Stimulated activated CD8-positive, alpha-beta memory T cell treated with anti-CD3 and anti-CD28 coated beads, Interleukin-2, amount 100 ng/mL, for 48 hours (primary cell): Measurements from ENCODE around the gene AHI1.

ENCODE experiments used
- DNase-seq, 2 donors: peaks; one replicate each; pipeline ENCODE4 v3.0.0-alpha.2; 2020; ENCODE audit warnings: low read depth in 2 of 2

Gene AHI1

DNA sequence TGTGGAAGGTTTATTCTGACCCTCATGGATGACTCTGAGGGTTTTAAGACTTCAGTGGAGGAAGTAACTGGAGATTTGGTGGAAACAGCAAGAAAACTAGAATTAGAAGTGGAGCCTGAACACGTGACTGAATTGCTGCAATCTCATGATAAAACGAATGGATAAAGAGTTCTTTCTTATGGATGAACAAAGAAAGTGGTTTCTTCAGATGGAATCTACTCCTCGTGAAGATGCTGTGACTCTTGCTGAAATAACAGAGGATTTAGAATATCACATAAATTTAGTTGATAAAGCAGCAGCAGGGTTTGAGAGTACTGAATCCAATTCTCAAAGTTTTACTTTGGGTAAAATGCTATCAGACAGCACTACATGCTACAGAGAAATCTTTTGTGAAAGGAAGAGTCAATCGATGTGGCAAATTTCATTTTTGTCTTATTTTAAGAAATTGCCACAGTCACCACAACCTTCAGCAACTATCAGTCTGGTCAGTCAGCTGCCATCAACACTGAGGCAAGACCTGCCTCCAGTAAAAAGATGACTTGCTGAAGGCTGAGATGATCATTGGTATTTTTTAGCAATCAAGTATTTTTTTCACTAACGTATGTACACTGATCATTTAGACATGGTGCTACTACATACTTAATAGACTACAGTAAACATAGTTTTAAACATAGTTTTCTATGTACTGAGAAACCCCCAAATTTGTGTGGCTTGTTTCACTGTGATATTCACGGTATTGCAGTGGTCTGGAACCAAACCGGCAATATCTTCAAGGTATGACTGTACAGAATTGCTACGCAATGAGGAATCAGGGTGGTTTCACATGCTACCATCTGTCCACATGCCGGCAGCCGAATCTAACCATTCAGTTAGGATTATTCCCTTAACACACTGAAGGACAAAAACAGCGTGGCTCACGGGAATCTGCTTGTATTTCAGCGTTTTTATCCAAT is 167.4 kb downstream of the AHI1 start:
- DNase-seq: no peak

DNA sequence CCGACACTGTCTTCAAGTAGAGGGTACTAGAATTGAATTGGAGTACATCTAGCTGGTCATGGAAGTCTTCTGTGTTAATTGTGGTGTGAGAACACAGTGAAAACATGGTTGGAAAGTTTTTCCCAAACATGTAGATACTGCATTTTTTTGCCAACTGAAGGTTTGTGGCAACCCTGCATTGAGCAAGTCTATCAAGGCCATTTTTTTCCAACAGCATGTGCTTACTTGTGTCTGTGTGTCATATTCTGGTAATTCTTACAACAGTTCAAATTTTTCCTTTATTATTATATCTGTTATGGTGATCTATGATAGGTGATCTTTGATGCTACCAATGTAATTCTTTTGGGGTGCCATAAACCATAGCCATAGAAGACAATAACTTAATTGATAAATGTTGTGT is 169.4 kb downstream of the AHI1 start:
- DNase-seq: no peak

DNA sequence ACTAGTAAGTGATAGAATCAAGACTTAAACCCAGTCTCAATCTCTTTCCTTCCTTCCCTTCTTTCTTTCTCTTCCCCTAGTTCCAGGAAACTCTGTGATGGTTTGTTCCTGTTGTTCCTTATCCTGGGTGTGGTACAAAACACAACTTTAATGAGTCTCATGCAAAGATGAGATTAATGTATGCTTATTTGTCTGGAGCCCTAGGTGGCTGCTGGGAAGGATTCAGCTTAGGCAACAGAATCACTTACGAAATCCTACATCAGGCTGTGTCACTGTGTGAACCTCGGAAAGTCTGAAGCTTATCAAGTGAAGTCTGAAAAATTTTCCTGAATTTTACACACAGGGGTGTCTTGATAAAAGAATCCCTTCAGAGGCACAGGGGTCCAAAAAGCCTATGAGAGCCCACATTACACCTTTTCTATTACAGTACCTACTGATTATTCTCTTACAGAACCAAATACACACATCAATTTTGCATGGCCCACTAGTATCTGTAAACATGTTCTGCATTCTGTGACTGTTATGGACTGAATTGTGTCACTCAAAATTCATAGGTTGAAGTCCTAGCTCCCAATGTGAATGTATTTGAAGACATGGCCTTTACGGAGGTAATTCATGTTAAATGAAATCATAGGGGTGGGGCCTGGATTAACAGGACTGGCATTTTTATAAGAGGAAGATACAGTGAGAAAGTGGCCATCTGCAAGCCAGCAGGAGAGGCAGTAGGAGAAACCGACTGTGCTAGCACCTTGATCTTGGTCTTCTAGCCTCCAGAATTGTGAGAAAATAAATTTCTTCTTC is 171.7 kb downstream of the AHI1 start:
- DNase-seq: no peak

DNA sequence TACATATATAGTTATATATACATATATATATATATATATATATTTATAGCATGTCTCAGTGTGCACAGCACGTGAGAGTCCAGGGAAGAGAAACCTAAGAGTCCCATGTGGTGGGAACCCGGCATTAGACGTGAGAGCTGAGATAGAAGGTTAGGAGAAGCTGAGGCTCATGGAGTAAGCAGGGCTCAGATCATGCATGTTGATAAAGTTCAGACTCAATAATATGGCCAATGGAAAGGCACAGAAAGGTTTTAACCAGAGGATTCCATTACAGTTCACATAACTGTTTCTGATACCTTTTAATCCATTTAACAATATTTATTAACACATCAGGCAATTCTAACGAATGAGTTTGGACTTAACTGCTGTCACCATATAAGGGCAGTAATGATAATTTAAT is 173.0 kb downstream of the AHI1 start:
- DNase-seq: no peak

DNA sequence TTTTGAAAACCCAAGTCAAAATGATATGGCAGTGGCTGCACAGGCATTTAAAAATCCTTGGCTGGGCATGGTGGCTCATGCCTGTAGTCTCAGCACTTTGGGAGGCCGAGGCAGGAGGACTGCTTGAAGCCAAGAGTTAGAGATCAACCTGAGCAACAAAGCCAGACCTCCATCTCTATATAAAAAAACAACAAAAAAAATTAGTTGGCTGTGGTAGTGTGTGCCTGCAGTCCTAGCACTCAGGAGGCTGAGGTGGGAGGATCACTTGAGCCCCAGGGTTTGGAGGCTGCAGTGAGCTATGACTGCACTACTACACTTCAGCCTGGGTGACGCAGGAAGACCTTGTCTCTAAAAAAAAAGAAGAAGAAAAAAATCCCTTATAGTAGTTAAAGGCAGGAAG is 173.6 kb downstream of the AHI1 start:
- DNase-seq: no peak

DNA sequence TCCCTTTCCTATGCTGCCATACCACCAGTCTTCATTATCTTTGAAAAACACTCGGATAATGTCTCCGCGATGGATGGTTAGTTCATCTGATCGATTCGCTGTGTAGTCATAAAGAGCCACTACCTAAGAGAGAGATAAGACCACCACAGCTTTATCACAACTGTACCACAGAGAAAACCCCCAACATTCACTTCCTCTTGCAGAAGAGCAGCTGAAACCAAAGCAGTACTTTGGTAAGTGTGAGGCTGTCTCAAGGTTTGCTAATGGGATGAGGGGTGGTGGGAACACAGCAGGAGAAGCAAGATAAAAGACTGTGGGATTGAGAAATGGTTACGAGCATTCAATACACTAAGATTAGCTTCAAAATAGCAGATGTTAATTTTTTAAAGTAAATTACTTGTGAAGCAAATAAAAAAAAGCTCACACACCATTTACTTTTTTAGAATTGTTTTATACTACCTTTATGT is 174.3 kb downstream of the AHI1 start:
- no peak for DNase-seq

DNA sequence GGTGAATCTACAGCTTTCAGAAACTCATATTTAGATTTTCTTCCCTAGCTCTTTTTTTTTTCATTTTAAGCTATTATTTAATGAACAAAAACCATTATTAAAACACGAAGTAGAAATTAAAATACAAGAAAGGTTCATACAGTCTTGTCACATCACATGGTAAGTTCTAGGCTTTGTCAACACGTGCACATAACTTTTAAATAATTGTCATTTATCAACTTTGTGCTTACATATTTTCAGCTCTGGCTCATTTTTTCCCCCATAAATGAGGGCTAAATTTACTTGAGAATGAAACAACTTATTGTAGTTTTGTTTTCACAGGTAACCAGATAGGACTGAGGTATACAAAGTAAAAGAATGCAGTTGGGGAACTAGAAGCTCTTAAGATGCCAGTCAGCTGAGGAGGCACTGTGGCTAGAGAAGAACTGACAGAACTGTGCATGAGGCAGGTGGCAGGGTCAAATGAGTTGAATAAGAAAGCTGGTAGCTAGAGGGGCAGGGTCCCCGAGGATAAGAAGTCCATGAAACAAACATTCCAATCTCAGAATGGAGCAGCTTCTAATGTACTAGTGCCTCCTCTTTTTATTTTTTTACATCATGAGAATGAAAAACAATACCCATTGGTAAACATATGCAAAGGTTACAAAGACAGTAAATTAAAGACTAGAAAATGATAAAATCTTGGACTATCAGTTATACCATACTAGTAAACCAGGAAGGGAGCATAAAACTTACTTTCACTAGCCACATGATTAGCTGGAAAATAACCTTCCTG is 174.9 kb downstream of the AHI1 start:
- DNase-seq: no peak

DNA sequence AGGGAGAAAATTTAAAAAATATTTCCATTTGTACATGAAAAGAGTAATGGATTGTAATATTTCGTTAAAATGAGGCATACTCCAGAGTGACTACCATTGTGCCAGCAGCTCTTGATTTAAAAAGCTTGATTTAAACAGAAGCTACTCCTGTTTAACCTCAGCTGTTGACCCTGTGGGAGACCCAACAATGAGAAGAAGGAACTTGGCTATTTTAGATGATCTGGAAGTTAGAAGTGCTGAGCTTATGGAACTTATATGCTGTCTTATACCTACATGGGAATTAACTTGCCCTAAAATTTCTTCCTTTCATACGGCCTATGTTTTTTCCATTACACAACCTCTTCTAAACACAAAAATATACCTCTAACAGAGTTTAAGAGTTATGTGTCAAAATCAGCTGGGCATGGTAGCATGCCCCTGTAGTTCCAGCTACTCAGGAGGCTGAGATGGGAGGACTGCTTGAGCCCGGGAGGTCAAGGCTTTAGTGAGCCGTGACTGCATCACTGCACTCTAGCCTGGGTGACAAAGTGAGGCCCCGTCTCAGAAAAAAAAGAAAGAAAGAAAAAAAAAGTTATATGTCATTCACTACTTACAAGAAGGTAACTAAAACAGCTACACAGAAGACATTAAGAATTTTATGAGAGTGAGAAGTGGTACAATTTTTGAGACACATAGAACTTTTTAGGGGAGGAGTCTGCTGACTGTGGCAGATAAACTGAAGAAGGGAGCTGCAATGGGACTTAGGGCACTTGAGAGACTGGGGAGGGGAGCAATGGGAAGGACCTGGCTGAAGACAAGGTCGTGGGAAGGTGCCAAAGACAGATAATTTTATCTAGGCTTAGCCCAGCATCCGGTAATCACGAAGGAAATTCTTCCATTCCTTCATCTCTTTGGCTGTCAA is 176.6 kb downstream of the AHI1 start:
- no peak for DNase-seq

DNA sequence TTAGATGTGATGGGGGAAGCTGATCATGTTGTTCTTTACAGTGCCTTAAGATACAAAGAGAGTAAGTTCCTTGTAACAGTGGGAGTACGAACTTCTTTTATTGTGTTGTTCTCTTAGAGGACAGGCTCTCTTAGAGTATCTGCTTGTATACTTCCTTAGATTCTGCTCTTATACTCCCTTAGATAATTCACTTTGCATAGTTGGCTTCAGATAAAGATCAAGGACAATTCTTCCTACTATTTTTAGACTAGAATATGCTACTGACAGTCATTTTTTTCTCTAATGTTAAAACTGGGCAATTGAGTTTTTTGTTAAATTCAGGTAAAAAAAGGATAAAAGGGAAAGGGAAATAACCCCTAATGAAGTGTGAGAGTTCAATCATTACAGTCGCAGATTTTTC is 177.7 kb downstream of the AHI1 start:
- DNase-seq: no peak

DNA sequence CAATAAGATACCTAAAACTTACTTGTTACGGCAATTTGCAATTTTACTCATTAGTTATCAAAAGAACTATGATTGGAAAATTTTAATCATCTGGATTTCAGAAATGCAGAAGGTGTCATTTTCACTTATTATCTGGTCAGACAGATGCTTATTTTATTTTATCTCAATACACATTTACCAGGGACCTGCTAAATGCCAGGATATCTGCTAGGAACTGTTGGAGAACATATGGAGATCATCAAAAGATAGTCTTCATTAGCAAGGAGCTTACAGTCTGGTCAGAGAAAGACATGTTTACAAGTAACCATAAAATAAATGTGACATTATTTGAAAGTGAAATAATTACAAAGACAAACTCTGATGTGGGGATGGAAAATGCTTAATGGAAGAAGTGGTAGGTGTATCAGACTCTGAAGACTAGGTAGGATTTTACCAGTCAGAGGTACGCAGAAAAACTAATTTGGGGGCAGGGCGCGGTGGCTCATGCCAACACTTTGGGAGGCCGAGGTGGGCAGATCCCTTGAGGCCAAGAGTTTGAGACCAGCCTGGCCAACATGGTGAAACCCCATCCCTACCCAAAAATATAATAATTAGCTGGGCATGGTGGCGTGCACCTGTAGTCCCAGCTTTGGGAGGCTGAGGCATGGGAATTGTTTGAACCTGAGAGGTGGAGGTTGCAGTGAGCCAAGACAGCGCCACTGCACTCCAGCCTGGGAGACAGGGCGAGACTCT is 178.6 kb downstream of the AHI1 start:
- DNase-seq: no peak

DNA sequence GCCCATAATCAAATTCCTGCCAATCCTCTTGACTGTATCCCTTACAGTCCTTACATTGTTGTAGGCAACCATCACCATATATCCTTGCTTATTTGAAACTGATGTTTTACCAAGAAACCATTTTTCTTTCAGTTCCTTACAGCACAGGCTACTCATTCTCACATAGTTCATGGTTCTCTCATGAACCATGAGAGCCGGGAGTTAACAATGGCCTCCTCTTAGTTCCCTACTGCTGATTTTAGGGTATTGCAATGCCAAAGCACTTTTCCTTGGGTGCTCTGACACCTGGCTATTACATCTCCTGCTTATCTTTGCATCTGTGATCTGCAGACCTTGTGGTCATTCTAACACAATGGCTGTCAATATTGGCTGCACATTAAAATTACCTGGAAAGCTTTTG is 183.0 kb downstream of the AHI1 start:
- DNase-seq: no peak

DNA sequence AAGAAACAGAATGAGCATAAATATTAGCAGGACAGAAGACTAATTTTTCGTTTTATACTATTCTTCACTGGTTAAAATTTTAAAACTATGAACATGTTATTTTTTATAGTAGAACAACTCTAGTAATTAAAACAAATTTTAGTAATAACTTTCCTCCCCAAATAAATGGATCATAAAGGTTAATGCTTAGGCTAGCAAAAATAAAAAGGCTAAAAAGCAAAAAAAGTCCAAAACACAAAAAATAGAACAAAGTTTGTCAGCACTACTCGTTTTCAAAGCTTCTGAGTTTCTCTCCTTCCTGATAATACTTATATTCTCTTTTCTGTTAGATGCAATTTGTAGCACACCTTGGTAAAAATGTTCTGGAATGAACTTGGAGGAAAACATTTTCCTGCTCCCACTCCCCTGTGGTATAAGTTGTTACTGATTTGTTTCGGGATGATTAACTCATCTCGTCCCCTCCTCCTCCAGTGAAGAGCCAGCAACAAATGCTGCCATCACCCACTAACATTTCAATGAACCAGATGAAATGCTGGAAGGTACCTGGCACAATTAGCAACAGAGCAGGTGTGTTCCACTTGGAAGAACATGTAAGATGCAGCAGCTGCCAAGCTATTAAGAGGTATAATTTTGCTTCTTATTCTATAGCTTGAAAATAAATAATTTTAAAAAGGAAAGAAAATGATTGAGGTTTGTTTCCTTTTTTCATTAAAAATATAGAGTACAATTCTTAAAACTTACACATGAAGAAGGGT is 185.9 kb downstream of the AHI1 start:
- DNase-seq: no peak

DNA sequence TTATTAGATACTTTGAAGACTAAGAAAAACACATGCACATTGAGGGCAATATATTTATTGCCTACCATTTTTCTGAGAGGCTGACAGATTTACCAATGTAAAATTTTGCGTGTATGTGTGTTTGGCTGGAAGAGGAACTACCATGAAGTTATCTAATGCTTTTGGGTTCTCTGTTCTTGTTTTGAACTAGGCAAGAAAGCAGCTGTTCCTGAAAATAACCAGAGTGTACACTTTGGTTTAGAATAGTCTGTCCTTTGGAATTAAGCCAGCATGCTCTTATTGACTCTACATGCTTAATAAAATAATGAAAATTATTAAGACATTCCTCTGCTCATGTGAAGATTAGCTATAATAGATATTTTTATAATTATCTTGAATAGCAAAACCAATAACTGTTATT is 187.2 kb downstream of the AHI1 start:
- DNase-seq: no peak

DNA sequence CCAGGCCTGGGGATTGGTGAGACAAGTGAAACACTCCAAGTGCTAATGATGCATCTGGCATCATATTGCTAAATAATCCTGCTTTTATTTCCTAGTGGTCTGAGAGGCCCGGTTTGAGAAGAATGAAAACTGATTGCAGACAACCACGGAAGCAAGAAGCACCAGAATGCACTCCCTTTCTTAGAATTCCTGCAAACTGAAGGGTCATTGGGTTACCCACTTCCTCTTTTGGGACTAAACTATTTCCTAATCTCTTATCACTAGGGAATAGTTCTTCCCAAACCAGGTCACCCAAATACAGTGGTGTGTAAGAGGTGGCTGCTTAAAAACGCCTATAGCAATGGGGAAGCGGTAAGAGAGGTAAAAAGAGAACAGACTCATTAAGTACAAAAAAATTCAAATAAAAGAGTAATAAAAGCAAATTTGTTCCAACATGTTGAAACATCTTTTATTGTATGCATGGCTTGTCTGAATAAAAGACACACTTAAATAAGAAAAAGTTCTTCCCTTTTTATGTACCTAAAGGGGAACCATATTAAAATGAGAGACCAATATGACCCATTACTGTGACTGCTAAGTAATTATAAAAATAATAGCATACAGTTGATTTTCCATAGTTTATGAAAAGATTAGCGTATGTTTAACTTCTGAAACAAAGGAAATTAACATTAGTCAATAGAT is 190.7 kb downstream of the AHI1 start:
- no peak for DNase-seq

DNA sequence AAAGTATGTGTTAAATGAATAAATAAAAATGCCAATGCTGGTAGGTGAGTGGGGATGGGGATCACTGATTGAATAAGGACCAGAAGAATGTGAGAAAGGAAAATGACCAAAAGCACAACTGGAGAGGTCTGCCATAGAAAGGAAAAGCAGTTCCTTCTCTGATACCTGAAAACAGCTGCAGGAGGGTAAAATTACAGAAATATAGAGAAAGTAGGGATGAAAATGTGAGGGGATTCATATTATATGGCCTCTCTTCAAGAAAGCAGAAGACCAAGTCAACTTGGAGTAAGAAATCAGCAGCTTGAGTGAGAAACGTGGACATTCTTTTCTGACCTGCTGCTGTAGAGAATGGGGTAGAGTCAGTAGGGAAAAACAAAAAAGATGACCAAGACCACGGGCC is 191.4 kb downstream of the AHI1 start:
- DNase-seq: no peak

DNA sequence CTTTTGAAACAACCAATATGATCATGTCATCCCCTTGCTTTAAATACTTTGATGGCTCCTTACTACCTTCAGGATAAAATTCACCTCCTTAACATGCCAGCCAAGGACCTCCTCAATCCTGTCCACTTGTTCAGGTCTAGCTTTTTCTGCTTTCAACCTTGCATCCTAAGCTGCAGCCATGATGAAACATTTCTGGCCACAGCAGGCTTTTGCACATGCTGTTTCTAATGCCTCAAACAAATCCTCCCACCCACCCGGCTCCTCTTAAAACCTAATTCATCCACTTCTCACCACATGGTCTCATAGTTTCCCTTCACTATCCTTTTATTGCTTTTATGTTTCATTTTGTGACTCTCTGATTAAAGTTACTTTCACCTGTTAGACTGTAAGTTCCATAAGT is 191.9 kb downstream of the AHI1 start:
- DNase-seq: no peak

DNA sequence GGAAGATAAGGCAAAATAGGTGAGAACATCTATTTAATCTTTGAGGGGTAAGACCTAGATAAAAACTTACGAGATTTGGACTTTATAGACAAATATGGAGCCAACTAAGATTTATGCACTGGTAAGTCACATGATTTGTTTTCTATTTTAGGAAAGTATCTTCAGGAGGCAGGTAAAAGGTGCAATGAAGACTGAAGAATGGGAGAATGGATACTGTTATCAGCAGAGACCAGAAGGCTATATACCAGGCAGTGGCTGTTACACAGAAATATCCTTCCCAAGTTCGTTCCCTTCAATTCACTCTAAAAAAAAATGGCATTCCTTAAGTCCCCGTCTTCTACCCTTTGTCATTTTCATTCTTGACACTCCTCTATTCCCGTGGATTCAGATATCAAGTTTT is 192.7 kb downstream of the AHI1 start:
- DNase-seq: no peak

DNA sequence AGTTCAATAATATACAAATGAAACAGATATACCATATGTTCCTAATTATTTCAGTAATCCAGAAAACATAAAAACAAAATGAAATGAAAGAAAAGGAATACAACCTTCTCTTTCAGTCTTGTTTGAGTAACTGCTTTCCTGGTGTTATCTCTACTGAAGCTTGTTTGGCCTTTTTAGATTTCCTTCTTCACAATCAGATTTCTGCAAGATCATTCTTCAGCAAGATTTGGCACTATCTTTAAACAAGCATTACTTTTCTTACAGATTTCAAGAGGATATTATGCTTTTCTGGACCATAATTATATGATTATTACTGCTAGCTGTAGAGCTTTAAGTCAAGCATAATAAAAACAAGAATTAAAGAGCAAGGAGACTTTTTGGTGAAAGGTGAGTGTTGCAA is 196.2 kb downstream of the AHI1 start:
- DNase-seq: no peak

DNA sequence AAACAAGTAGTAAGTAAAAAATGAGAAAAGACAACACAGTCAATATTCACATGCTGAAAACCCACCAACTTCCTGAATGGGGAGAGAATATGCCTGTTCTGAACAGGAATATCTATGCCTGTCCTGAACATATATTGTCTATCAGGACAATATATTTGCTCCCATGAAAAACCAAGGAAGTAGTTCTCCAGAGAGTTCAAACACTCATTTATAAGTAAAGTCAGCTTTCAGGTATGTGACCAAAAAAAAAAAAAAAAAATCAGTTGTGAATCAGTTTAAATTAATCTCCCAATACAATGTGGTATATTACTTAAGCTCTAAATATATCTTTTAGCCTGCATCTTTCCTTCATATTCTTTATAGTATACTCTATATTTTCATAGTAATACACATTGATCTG is 197.0 kb downstream of the AHI1 start:
- DNase-seq: no peak
